ENCODE results near the gene C15orf39. TPM values are rescaled to one million over a fixed set of nuclear protein-coding genes. Genes with fewer than 3 reads are reported as not detected.

C15orf39 gene
- total and polyA plus RNA-seq, 7 donors: 4.9 to 20.2 (median 9.5) TPM

DNA sequence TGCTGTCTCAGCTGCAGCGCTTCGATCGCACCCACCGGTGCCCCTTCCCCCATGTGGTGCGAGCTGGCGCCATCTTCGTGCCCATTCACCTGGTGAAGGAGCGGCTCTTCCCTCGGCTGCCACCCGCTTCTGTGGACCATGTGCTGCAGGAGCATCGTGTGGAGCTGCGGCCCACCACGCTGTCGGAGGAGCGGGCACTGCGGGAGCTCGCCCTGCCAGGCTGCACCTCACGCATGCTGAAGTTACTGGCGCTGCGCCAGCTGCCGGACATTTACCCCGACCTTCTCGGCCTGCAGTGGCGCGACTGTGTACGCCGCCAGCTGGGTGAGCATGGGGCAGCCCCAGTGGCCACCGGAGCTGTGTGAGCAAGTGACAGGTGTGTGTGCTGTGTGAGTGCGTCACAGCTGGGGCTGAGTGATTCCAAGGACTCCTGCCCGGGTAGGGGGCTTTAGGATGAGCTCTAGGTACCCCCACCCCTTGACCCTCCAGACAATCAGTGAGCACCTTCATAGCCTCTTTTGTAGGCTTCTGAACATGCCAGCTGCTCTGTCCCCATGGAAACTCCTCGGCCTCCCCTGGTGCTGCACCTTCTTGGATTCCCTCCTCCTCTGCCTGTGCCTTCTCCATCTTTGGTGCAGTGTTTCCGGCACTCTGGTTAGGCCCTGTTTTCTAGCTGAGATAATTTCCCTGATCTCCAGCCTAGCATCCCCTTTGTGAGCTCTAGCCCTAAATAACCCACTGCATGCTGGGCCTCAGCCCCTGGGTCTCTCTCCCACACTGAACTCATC, 7.0 kb downstream of the C15orf39 start:
- Histone ChIP-seq H3K4me1 (peaks cover 0 to 52% (median 36%) of the 10 kb centered on the region in 4 donors), H3K27ac (no peak overlapping the region), H3K4me3 (no peak overlapping the region), H3K9me3 (no peaks in the 10 kb centered on the region), H3K36me3 (peaks cover 16 to 77% (median 55%) of the 10 kb centered on the region in 4 donors), H3K27me3 (no peaks in the 10 kb centered on the region)
- intact Hi-C loops (cut with DNase I): loop anchor here (10.0 kb wide), 1 partner anchor 246 kb away; the partner anchor contains the start of gene SIN3A
- no peak for DNase-seq
- 89 to 90% methylated on average over 32 of the region's 32 CpGs for WGBS, 2 donors
- TF ChIP-seq POLR2AphosphoS5 (IDR thresholded peaks at IDR 0.05) (no peak), CTCF (IDR thresholded peaks at IDR 0.05) (no peak), EP300 (IDR thresholded peaks at IDR 0.05) (no peak), POLR2A (IDR thresholded peaks at IDR 0.05) (no peak)

DNA sequence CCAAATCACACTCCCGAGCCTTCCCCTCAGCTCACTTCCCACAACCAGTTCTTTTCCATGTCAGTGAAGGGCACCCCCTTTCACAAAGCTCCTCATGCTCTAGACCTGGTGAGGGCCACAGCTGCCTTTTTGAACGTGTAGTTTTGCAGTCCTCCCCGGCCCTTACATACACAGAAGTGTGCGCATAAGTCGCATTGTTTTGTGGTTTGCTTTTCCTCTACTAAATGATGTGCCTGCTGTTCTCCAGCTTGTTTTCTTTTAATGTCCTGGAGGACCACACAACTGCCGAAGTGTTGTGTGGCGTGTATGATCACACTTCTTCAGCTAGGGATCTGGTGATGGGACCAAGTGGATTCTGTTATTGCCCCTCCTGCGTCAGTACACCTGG, 7.6 kb downstream of the C15orf39 start:
- no peak overlapping the region for H3K27ac ChIP-seq
- H3K27me3 ChIP-seq: no peaks in the 10 kb centered on the region
- intact Hi-C loops (cut with DNase I): loop anchor here (10.0 kb wide), 1 partner anchor 246 kb away; the partner anchor contains the start of gene SIN3A
- H3K4me1 ChIP-seq: peaks cover 0 to 46% (median 30%) of the 10 kb centered on the region in 4 donors
- DNase-seq: no peak
- no peaks in the 10 kb centered on the region for H3K9me3 ChIP-seq
- no peak overlapping the region for H3K4me3 ChIP-seq
- peaks cover 16 to 81% (median 55%) of the 10 kb centered on the region in 4 donors for H3K36me3 ChIP-seq
- 70 to 81% methylated on average over 8 of the region's 8 CpGs for WGBS, 2 donors
- TF ChIP-seq EP300 (IDR thresholded peaks at IDR 0.05) (no peak), POLR2AphosphoS5 (IDR thresholded peaks at IDR 0.05) (no peak)

DNA sequence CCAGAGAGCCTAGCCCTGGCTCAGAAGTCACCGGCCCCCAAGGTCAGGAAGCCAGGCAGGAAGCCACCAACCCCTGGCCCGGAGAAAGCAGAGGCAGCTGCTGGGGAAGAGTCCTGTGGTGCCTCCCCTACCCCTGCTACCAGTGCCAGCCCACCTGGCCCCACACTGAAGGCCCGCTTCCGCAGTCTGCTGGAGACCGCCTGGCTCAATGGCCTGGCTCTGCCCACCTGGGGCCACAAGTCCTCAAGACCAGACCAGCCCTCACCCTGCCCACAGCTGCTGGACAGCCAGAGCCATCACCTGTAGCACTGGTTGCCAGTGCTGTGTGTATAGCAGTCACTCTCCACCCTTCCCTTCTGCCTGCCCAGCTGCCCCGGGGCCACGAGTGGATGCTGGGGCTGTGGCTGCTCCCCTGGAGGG, 9.1 kb downstream of the C15orf39 start:
- Histone ChIP-seq H3K36me3 (peaks cover 16 to 81% (median 55%) of the 10 kb centered on the region in 4 donors), H3K4me3 (no peak overlapping the region), H3K4me1 (peaks cover 0 to 34% (median 20%) of the 10 kb centered on the region in 4 donors), H3K9me3 (no peaks in the 10 kb centered on the region), H3K27me3 (no peaks in the 10 kb centered on the region), H3K27ac (no peak overlapping the region)
- no peak for TF ChIP-seq POLR2AphosphoS5 (IDR thresholded peaks at IDR 0.05)
- TF ChIP-seq POLR2A (IDR thresholded peaks at IDR 0.05): no peak
- no peak for TF ChIP-seq EP300 (IDR thresholded peaks at IDR 0.05)
- TF ChIP-seq CTCF (IDR thresholded peaks at IDR 0.05): no peak
- WGBS, 2 donors: 72 to 88% methylated on average over 7 of the region's 7 CpGs
- intact Hi-C loops (cut with DNase I): no loop called here
- DNase-seq: no peak

DNA sequence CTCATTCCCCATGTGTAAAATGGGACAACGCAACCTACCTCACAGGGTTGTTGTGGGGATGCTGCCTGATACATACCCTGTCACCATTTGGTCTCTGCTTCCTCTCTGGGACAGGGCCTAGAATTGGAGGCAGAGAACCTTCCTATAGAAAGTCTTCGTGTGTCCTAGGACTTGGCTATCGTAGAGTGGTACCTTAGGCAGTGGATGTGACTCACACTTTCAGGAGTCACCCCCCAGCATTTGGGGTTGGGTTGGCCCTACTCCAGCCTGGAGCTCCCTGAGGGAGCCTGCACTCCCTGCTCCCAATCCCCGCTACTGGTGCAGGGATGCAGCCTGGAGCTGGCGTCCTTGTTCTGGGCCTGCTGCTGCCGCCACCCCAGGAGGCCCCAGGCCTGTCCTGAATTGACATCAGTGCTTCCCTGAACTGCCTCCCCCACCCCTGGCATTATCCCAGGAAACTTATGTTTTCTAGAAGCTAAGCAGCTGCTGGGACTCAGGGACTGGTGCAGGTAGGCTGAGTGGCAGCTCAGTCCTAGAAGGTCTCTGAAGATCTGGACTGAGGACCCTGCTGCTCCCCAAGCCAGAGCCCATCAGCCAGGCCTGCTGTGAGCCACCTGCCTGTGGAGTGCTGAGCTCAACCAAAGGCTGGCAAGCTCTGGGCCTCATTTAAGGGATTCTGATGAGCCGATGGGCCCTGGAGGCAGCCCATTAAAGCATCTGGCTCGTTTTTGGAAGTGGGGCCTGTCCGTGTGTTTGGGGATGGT, 9.9 kb downstream of the C15orf39 start:
- no peak for DNase-seq
- no peaks in the 10 kb centered on the region for H3K27me3 ChIP-seq
- no peak overlapping the region for H3K27ac ChIP-seq
- no peak for TF ChIP-seq POLR2A (IDR thresholded peaks at IDR 0.05)
- WGBS, 2 donors: 85% methylated on average over 9 of the region's 9 CpGs
- H3K9me3 ChIP-seq: no peaks in the 10 kb centered on the region
- peaks cover 16 to 74% (median 48%) of the 10 kb centered on the region in 4 donors for H3K36me3 ChIP-seq
- intact Hi-C loops (cut with DNase I): no loop called here
- H3K4me1 ChIP-seq: peaks cover 0 to 34% (median 20%) of the 10 kb centered on the region in 4 donors
- H3K4me3 ChIP-seq: no peak overlapping the region

DNA sequence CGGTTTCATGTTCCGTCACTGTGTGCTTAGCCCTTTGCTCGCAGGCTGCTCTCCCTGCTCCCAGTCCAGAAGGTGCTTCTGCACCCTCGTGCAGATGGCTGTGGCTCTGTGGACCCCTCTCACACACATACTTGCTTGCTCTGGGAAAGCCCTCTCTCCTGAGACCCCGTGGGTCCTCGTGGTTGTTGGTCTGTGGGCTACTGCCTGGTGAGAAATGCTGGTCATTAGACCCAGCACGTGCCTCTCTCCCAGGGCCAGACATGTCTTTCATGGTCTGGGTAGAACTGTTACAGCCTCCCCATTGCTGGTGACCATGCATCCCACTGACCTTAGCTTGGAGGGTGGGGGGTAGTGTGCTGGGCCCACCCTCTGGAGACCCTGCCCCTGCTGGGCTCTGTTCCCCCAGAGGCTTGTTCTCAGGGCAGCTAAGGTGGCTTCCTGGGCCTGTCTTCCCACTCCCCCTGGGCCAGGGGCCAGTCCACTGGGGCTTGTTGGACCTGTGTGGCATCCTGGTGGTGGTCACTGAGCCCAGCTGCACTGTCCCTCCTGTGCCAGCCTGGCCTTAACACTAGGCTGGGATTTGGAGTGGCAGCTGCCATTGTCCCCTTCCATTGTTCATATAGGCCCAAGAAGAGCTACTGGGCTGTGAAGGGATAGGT, 10.6 kb downstream of the C15orf39 start:
- peaks cover 16 to 67% (median 42%) of the 10 kb centered on the region in 4 donors for H3K36me3 ChIP-seq
- no peaks in the 10 kb centered on the region for H3K27me3 ChIP-seq
- no peak for DNase-seq
- H3K4me3 ChIP-seq: no peak overlapping the region
- peaks cover 0 to 34% (median 20%) of the 10 kb centered on the region in 4 donors for H3K4me1 ChIP-seq
- WGBS, 2 donors: 90 to 92% methylated on average over 7 of the region's 7 CpGs
- intact Hi-C loops (cut with DNase I): no loop called here
- TF ChIP-seq EP300 (IDR thresholded peaks at IDR 0.05): no peak
- TF ChIP-seq POLR2AphosphoS5 (IDR thresholded peaks at IDR 0.05): no peak
- TF ChIP-seq CTCF (IDR thresholded peaks at IDR 0.05): no peak
- TF ChIP-seq POLR2A (IDR thresholded peaks at IDR 0.05): no peak
- no peak overlapping the region for H3K27ac ChIP-seq
- no peaks in the 10 kb centered on the region for H3K9me3 ChIP-seq
